Amygdala (tissue), 56 donors: ENCODE measurements around the gene LRMDA.

Source experiments
- DNase-seq, 56 donors: peaks; one replicate each; lab custom pipeline; 2025; lab: John Stamatoyannopoulos, UW

The LRMDA gene

GRCh38 chr10:76318211-76318610 is 886.8 kb downstream of the LRMDA start:
- no peak for DNase-seq

- DNase-seq = no peak
These were observed 888.2 kb downstream of the LRMDA start for GRCh38 chr10:76319661-76320060.

GRCh38 chr10:76324283-76324682 is 892.9 kb downstream of the LRMDA start:
- DNase-seq = peak in 2 of 56 donors; percentile 2 to 5

- no peak for DNase-seq
These were observed 896.0 kb downstream of the LRMDA start for GRCh38 chr10:76327441-76327840.

GRCh38 chr10:76328348-76328747 is 896.9 kb downstream of the LRMDA start:
- no peak for DNase-seq

- no peak for DNase-seq
These were observed 898.6 kb downstream of the LRMDA start for GRCh38 chr10:76329891-76330575.

- no peak for DNase-seq
These were observed 900.3 kb downstream of the LRMDA start for GRCh38 chr10:76331742-76332141.

- DNase-seq = no peak
These were observed 901.9 kb downstream of the LRMDA start for GRCh38 chr10:76333326-76333725.

- DNase-seq = no peak
These were observed 902.4 kb downstream of the LRMDA start for GRCh38 chr10:76333796-76334195.

- no peak for DNase-seq
These were observed 902.8 kb downstream of the LRMDA start for GRCh38 chr10:76334255-76334654.

- no peak for DNase-seq
These were observed 905.0 kb downstream of the LRMDA start for GRCh38 chr10:76336213-76336963.

- DNase-seq = no peak
These were observed 906.2 kb downstream of the LRMDA start for GRCh38 chr10:76337641-76338040.

- DNase-seq = no peak
These were observed 906.8 kb downstream of the LRMDA start for GRCh38 chr10:76338187-76338586.

- DNase-seq = no peak
These were observed 910.3 kb downstream of the LRMDA start for GRCh38 chr10:76341740-76342139.

GRCh38 chr10:76342996-76343395 is 911.6 kb downstream of the LRMDA start:
- no peak for DNase-seq

GRCh38 chr10:76347832-76348231 is 916.4 kb downstream of the LRMDA start:
- DNase-seq = no peak

- no peak for DNase-seq
These were observed 919.2 kb downstream of the LRMDA start for GRCh38 chr10:76350583-76350982.

- no peak for DNase-seq
These were observed 920.9 kb downstream of the LRMDA start for GRCh38 chr10:76352300-76352699.

- no peak for DNase-seq
These were observed 921.9 kb downstream of the LRMDA start for GRCh38 chr10:76353237-76353851.

- DNase-seq = no peak
These were observed 922.9 kb downstream of the LRMDA start for GRCh38 chr10:76354212-76354738.

GRCh38 chr10:76354921-76355320 is 923.5 kb downstream of the LRMDA start:
- DNase-seq = no peak
